Thoracic aorta (tissue), 2 donors: ENCODE results near the gene SGCA. TPM values are rescaled to one million over a fixed set of nuclear protein-coding genes. Genes with fewer than 3 reads are reported as not detected.

Experiments used
- ATAC-seq: fragments of 150-250 bp; one replicate; pipeline ENCODE4 v1.8.0; 2017; ENCODE audit warnings: low read depth; ENCODE audit not compliant: insufficient number of reproducible peaks, low FRiP score
- DNase-seq: peaks from one replicate; pipeline ENCODE4 v3.0.0-alpha.2; 2020; ENCODE audit warnings: low spot score
- H3K27ac ChIP-seq, 2 donors: fragments of 200-600 bp; sonication (generic); 1 replicate in 1 of 2; 2 replicates in 1 of 2; pipeline ENCODE4 v1.5.1; 2016; ENCODE audit warnings: mild to moderate bottlenecking in 2 of 2, moderate library complexity in 2 of 2
- H3K27me3 ChIP-seq: fragments of 200-600 bp; sonication (generic); replicated peaks from 2 replicates; pipeline ENCODE4 v1.6.0; 2016; ENCODE audit warnings: mild to moderate bottlenecking; ENCODE audit not compliant: insufficient read depth
- H3K36me3 ChIP-seq: fragments of 200-600 bp; sonication (generic); one replicate; pipeline ENCODE4 v1.5.1; 2016
- H3K4me1 ChIP-seq, 2 donors: fragments of 200-600 bp; sonication (generic); 1 replicate in 1 of 2; 2 replicates in 1 of 2; pipeline versions ENCODE4 v1.5.1 to v1.6.0; 2016; ENCODE audit warnings: low read depth in 2 of 2, mild to moderate bottlenecking in 1 of 2; ENCODE audit not compliant: control insufficient read depth in 1 of 2
- H3K4me3 ChIP-seq: fragments of 200-600 bp; sonication (generic); 2 replicates; pipeline ENCODE4 v1.5.1; 2016; ENCODE audit warnings: mild to moderate bottlenecking
- H3K9me3 ChIP-seq: fragments of 200-600 bp; sonication (generic); 2 replicates; pipeline ENCODE4 v1.5.1; 2016
- total RNA-seq, 2 donors: library from RNA; depleted of rRNA; stranded (reverse); fragments of >200 nt; gene quantifications; one replicate each; pipeline versions ENCODE4 v1.1.0 to v1.2.3, GENCODE V29; 2016
- TF ChIP-seq, protein P1 (sequence below): fragments of 200-600 bp; sonication (generic); IDR thresholded peaks from one replicate; pipeline ENCODE4 v1.5.1; 2019; ENCODE audit warnings: antibody characterized with exemption

Gene SGCA
- total RNA-seq, 2 donors from 2014 or later: 95.5 to 158 TPM

DNA sequence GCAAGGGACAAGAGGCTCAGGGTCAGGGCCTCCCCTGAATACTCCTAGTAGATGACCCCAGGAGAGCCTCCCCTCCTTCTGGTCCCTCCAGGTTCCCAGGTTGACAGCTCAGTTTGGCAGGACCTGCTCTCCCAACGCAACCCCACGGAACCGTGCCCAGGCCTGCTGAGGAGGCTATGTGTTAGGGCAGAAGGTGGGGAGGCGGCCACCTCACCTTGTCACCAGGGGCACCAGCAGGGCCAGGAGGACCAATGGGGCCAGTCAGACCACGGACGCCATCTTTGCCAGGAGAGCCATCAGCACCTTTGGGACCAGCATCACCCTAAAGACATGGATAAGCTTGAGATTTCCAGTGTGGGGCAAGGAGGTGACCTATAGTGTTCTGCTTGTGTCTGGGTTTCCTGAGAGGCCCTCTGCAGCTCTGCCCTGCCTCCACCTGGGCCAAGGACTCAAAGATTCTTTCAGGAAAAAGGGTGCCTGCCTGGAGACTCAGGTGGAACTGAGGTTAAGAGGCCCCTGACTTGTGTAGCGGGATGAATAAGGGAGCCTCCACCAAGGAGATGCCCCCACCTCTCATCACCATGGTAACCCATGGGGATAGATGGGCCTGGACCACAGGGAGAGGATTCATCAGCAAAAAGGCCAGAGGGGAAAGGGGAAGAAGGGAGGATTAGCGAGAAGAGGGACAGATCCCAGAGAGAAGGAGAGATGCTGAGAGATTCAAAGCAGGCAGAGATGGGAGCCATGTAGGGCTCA, 25.0 kb downstream of the SGCA start:
- Histone ChIP-seq H3K4me3 (no peak overlapping the region), H3K9me3 (no peaks in the 10 kb centered on the region), H3K27ac (peak overlapping the region; percentile 86 to 88), H3K27me3 (no peaks in the 10 kb centered on the region), H3K4me1 (peaks cover 0 to 81% of the 10 kb centered on the region in 2 donors), H3K36me3 (peaks cover 87% of the 10 kb centered on the region)
- no peak for ATAC-seq
- DNase-seq: no peak
- TF ChIP-seq, protein P1, sequence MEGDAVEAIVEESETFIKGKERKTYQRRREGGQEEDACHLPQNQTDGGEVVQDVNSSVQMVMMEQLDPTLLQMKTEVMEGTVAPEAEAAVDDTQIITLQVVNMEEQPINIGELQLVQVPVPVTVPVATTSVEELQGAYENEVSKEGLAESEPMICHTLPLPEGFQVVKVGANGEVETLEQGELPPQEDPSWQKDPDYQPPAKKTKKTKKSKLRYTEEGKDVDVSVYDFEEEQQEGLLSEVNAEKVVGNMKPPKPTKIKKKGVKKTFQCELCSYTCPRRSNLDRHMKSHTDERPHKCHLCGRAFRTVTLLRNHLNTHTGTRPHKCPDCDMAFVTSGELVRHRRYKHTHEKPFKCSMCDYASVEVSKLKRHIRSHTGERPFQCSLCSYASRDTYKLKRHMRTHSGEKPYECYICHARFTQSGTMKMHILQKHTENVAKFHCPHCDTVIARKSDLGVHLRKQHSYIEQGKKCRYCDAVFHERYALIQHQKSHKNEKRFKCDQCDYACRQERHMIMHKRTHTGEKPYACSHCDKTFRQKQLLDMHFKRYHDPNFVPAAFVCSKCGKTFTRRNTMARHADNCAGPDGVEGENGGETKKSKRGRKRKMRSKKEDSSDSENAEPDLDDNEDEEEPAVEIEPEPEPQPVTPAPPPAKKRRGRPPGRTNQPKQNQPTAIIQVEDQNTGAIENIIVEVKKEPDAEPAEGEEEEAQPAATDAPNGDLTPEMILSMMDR: no peak

DNA sequence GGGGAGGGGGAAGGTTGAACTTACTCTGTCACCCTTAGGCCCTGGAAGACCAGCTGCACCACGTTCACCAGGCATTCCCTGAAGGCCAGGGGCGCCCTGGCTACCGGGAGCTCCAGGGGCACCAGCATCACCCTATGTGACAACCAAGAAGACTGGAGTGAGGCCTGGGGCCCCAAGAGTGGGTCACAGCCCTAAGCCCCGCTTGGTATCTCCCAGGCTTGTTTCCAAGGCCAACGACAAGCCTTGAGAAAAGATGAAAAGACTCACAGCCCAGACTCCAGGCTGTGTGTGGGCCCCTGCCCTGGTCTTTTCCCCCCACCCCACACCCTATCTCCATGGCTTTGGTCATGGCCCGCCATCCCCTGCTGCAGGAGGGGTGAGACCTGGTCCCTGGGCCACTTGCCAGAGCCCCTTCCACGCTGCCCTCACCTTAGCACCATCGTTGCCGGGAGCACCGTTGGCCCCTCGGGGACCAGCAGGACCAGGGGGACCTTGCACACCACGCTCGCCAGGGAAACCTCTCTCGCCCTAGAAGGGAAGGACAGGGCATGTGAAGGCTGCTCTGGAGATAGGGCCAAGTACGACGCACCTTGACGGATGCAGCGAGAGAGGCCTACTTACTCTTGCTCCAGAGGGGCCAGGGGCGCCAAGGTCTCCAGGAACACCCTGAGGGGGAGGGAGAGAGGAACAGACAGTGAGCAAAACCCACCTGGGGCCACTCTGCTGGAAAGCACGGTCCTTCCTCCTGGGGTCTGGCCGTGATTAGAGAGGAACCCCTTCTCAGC, 25.7 kb downstream of the SGCA start:
- Histone ChIP-seq H3K36me3 (peaks cover 87% of the 10 kb centered on the region), H3K9me3 (no peaks in the 10 kb centered on the region), H3K27me3 (no peaks in the 10 kb centered on the region), H3K4me3 (no peak overlapping the region), H3K4me1 (peaks cover 2 to 81% of the 10 kb centered on the region in 2 donors), H3K27ac (peak overlapping the region; percentile 86 to 88)
- no peak for ATAC-seq
- DNase-seq: no peak
- TF ChIP-seq, protein P1: no peak

DNA sequence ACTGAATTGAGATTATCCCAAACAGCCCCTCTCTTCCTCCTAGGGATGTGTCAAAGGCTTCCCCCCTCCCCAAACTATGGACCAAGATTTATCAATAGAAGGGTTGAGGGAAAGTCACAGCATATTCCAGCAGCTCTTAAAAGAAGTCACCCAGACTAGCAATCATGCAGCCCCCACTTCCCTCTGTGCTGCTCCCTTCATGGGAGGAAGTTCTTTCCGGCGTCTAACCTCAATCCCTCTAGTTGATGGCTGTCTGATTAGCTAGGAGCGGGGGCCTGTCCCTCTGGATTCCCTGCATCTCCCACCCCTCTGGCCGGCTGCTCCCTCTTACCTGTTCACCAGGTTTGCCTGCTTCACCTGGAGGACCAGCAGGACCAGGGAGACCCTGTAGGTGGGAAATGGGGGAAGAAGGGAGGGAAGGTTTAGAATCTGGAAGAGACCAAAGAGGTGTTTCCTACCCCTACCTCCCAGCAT, 26.4 kb downstream of the SGCA start:
- Histone ChIP-seq H3K4me3 (no peak overlapping the region), H3K36me3 (peaks cover 90% of the 10 kb centered on the region), H3K4me1 (peaks cover 6 to 81% of the 10 kb centered on the region in 2 donors), H3K27ac (peak overlapping the region; percentile 86 to 88), H3K9me3 (no peaks in the 10 kb centered on the region), H3K27me3 (no peaks in the 10 kb centered on the region)
- TF ChIP-seq, protein P1: no peak
- DNase-seq (no peak), ATAC-seq (no peak)

DNA sequence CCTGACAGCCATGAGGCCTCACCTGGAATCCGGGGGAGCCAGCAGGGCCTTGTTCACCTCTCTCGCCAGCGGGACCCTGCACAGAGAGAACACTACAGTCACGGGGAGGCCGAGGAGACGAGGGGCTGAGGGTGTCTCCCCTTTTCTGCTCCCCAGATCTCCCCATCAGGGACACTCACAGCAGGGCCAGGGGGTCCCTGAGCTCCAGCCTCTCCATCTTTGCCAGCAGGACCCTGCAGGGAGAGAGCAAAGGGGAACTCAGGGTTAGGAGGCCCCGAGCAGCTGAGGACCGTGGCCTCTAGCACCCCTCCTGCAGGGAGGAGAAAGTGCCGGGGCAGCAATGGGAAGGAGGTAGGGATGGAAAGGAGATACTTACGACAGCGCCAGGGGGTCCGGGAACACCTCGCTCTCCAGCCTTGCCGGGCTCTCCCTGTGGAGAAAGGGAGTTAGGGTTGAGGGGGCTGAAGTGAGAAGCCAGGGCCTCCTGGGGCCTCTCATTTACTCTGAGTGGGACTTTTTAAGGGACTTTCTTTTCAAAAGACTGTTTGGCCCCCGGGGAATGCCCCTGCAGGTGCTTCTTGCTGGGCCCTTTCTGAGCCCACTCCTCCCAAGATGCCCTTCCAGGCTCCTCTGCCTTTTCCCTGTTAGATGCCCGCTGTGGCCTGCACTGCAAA, 26.9 kb downstream of the SGCA start:
- TF ChIP-seq, protein P1: no peak
- Histone ChIP-seq H3K4me1 (peaks cover 11 to 81% of the 10 kb centered on the region in 2 donors), H3K9me3 (no peaks in the 10 kb centered on the region), H3K36me3 (peaks cover 95% of the 10 kb centered on the region), H3K27ac (peak overlapping the region; percentile 86 to 88), H3K4me3 (no peak overlapping the region), H3K27me3 (no peaks in the 10 kb centered on the region)
- DNase-seq (no peak), ATAC-seq (no peak)
